GM21526 (cell line): ENCODE results near the gene CD72.
A peak's percentile ranks its signal among the peaks of the same experiment; 100 is the strongest.
"Not testable (repeated sequence)": the region's sequence is repeated elsewhere in the genome, so short reads cannot be mapped to it uniquely, and the experiment has no call there.

Source experiments
- ATAC-seq: cut with Tn5 transposase; IDR thresholded peaks from one replicate; pipeline ENCODE4 v1.9.1; 2021; ENCODE audit warnings: moderate library complexity; ENCODE audit not compliant: unreplicated experiment, low FRiP score

CD72 gene

GRCh38 chr9:35650341-35651158 lies 32.3 kb upstream of the CD72 start, which contains the start of gene SIT1:
Gene SIT1 (minus strand): TSS chr9:35650931. CDS start chr9:35650853, 78 bp downstream.
- ATAC-seq, result no peak

- no peak for ATAC-seq
These were observed 31.5 kb upstream of the CD72 start for GRCh38 chr9:35649431-35650340.

- peak; percentile 80 for ATAC-seq
These were observed 28.5 kb upstream of the CD72 start for GRCh38 chr9:35646533-35647265.

- no peak for ATAC-seq
These were observed 27.9 kb upstream of the CD72 start for GRCh38 chr9:35646153-35646532.

DNA sequence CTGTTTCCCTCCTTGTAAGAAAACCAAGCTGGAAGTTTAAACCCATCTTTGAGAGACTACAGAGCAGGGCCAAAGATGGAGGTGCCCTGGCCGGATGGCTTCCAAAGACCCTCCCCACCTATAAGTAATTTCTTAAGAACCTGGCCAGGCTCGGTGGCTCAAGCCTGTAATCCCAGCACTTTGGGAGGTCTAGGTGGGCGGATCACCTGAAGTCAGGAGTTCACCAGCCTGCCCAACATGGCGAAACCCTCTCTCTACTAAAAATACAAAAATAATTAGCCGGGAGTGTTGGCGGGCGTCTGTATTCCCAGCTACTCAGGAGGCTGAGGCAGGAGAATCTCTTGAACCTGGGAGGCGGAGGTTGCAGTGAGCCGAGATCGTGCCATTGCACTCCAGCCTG lies 27.5 kb upstream of the CD72 start:
- ATAC-seq, result not testable (repeated sequence)

DNA sequence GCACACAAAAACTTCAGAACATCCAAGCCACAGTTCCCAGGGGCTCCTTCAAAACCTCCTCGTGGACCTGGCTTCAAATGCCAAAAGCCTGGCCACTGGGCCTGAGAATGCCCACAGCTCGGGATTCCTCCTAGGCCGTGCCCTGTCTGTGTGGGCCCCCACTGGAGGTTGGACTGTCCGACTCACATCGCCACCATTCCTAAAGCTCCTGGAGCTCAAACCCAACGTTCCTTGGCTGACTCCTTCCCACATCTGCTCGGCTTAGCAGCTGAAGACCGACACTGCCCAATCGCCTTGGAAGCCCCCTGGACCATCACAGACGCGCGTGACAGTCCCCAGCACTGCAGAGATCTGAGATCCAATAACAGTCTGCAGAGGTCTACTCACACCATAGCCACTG lies 24.8 kb upstream of the CD72 start:
- no peak for ATAC-seq

DNA sequence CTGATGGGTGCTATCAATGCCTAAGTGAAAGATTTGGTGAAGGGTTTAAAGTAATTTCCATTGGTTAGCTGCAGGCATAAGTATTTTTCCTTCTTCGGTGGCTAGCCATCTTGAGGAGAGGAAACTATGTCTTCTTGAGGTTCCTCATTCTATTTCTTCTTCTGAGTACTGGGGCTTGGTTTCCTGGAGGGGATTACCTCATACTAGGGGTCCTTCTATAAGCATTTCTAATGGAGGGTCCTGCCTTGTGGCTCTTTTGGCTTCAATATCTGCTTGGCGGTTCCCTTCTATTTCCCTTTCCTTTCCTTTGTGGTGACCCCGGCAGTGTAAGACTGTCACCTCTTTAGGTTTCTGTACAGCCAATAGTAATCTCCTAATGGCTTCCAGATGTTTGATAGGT lies 23.3 kb upstream of the CD72 start:
- not testable (repeated sequence) for ATAC-seq

DNA sequence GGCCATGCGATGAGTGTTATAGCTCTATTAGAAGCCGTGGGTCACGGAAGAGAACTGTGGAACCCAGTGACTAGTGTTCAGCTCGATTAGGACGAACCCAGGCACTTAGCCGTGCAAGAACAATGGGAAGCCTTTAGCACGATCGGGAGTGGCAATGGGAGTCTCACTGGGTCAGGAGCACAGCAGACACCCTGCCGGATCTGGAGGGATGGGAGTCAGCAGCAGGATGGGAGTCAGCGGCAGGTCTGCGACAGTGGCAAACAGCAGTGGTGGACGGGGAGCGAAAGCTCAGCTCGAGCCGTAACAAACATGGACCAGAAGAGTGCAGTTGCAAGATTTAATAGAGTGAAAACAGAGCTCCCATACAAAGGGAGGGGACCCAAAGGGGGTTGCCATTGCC lies 22.2 kb upstream of the CD72 start:
- ATAC-seq, result not testable (repeated sequence)

- ATAC-seq, result no peak
These were observed 21.4 kb upstream of the CD72 start for GRCh38 chr9:35639631-35640030.

DNA sequence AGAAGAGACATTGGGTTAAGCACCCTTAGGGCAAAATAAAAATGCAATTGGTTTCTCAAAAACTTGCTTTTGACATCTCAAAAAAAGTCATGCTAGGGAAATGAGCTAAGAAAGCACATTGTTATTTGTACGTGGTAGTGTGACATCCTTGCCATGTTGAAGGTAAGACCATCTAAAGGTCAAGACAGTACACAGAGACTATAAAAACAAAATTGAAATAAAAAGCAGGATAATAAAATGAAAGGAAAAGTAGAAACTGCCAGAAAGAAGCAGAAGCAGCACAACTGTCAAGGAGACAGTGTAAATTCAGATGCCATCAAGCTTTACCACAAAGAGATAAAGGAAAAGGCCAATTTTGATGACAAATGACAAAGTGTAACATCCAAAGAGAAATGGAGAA lies 21.0 kb upstream of the CD72 start:
- ATAC-seq, result not testable (repeated sequence)

DNA sequence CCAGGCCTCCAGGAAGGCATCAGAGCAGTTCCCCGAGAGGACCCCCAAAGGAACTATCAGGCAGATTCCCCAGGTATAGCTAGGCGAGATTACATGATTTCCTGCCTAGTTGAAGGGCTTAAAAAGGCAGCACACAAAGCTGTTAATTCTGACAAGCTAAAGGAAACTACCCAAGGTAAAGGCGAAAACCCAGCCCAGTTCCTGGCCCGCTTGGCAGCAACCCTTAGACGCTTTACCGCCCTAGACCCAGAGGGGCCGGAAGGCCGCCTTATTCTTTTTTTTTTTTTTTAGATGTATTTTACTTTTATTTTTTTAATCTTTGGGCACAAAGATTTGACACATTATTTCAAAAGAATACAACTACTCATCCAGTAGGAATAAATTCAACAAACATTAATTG lies 20.5 kb upstream of the CD72 start:
- ATAC-seq, result not testable (repeated sequence)

DNA sequence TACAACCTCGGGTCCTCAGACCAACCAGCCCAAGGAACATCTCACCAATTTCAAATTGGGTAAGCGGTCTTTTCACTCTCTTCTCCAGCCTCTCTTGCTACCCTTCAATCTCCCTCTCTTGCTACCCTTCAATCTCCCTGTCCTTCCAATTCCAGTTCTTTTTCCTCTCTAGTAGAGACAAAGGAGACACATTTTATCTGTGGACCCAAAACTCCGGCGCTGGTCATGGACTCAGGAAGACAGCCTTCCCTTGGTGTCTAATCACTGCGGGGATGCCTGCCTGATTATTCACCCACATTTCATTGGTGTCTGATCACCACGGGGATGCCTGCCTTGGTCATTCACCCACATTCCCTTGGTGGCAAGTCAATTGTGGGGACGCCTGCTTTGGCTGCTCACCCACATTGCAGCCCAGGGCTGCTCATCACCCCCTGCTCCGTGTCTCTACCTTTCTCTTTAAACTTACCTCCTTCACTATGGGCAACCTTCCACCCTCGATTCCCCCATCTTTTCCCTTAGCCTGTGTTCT lies 19.3 kb upstream of the CD72 start:
- not testable (repeated sequence) for ATAC-seq

DNA sequence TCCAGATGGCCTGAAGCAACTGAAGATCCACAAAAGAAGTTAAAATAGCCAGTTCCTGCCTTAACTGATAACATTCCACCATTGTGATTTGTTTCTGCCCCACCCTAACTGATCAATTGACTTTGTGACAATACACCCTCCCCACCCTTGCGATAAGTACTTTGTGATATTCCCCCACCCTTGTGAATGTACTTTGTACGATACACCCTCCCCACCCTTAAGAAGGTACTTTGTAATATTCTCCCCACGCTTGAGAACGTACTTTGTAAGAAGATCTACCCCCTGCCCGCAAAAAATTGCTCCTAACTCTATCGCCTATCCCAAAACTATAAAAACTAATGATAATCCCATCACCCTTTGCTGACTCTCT lies 18.6 kb upstream of the CD72 start:
- ATAC-seq, result not testable (repeated sequence)

GRCh38 chr9:35636135-35636876 lies 18.1 kb upstream of the CD72 start:
- no peak for ATAC-seq

DNA sequence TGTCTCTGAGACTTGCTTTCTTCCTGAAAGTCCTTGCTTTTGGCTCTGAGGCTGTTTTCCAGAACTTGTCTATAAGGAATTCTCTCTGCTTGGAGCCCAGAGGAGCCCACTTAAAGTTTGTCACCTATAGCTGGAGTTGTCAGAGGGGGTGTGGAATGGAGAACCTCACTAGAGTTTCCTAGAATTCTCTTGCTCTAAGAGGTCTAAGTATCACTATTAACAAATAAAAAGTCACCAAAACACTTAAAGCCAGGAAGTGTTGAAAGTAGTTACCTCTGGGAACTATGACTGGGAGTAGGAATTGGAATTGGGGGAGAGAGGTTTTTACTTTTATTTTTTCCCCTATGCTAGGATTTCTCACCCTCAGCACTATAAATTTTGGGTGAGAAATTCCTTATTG lies 17.5 kb upstream of the CD72 start:
- ATAC-seq, result no peak

DNA sequence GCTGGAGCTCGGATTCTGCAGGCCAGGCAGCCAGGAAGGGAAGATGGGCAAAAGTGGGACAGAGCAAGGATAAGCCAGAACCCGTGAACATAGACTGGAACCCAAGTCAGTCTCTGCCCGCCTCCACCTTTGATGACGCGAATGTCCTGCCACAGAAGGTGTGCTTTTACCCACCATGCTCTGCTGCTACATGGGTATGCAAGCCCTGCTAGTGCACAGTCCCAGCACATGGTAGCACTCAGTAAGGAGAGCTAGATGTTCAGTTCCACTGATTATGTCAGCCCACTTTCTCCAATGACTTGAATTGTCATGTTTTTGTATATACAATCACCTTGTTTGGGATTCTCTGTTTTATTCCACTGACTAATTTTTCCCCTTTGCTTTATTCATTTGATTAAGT lies 11.4 kb upstream of the CD72 start:
- ATAC-seq, result no peak

- ATAC-seq, result no peak
These were observed 10.3 kb upstream of the CD72 start for GRCh38 chr9:35628389-35628991.

- no peak for ATAC-seq
These were observed 9.4 kb upstream of the CD72 start for GRCh38 chr9:35627575-35627974.

GRCh38 chr9:35619800-35620158 lies 1.6 kb upstream of the CD72 start:
- ATAC-seq, result no peak
